Stomach (tissue), 9 donors: ENCODE measurements around the gene ATXN1. TPM values are rescaled to one million over a fixed set of nuclear protein-coding genes. Genes with fewer than 3 reads are reported as not detected.
A peak's percentile ranks its signal among the peaks of the same experiment; 100 is the strongest.

Experiments
- DNase-seq, 2 donors: peaks; one replicate each; pipeline versions ENCODE4 v3.0.0 to v3.0.0-alpha.2; 2013 to 2019
- H3K27ac ChIP-seq, 5 donors: fragments of 200-600 bp in 4 of 5; sonication (generic) in 4 of 5; one replicate each; pipeline ENCODE4 v1.5.1; 2013 to 2019; ENCODE audit warnings: mild to moderate bottlenecking in 1 of 5, moderate library complexity in 1 of 5
- H3K27me3 ChIP-seq, 3 donors: fragments of 200-600 bp; sonication (generic); one replicate each; pipeline ENCODE4 v1.5.1; 2017 to 2019; ENCODE audit warnings: mixed run types in 1 of 3
- H3K36me3 ChIP-seq, 4 donors: fragments of 200-600 bp; sonication (generic); 1 replicate in 3 of 4; 2 replicates in 1 of 4; pipeline ENCODE4 v1.5.1; 2016 to 2019
- H3K4me1 ChIP-seq, 4 donors: fragments of 200-600 bp; sonication (generic); one replicate each; pipeline ENCODE4 v1.5.1; 2016 to 2019
- H3K4me3 ChIP-seq, 4 donors: fragments of 200-600 bp; sonication (generic) in 3 of 4; one replicate each; pipeline ENCODE4 v1.5.1; 2016 to 2019; ENCODE audit warnings: mild to moderate bottlenecking in 1 of 4
- H3K9me3 ChIP-seq, 4 donors: fragments of 200-600 bp; sonication (generic); one replicate each; pipeline ENCODE4 v1.5.1; 2016 to 2019
- EP300 ChIP-seq: sonication (generic); formaldehyde crosslinking; IDR thresholded peaks from one replicate; pipeline ENCODE4 v1.6.1; 2017; ENCODE audit warnings: antibody characterized with exemption
- POLR2A ChIP-seq, 4 donors: fragments of 450-650 bp; IDR thresholded peaks; one replicate each; pipeline ENCODE4 v1.6.1; 2016; ENCODE audit warnings: antibody characterized with exemption in 4 of 4, control low read depth in 2 of 4, mild to moderate bottlenecking in 1 of 4, moderate library complexity in 1 of 4
- POLR2AphosphoS5 ChIP-seq, 3 donors: sonication (generic); formaldehyde crosslinking; IDR thresholded peaks; one replicate each; pipeline ENCODE4 v1.6.1; 2016; ENCODE audit warnings: antibody characterized with exemption in 3 of 3
- WGBS, 5 donors: extraction: QIAGEN DNeasy Blood & Tissue Kit in 3 of 5; methylation state at CpG; one replicate each; pipeline versions ENCODE4 v1.1.5 to v1.1.7; 2013 to 2018; 5-methylcytosine and 5-hydroxymethylcytosine counted together
- intact Hi-C: fragments of 100-400 bp; cut with DNase I; formaldehyde crosslinking; loops from one replicate; pipeline ENCODE4 v1.15.1; 2023; ENCODE audit warnings: low total_unique reads
- polyA plus RNA-seq, 3 donors: library from polyadenylated mRNA; stranded (reverse); fragments of 200-250 nt; gene quantifications; one replicate each; pipeline ENCODE4 v1.2.3, GENCODE V29; 2013
- total RNA-seq, 5 donors: library from RNA; depleted of rRNA; stranded (reverse); fragments of >200 nt; gene quantifications; one replicate each; pipeline versions ENCODE4 v1.1.0 to v1.2.3, GENCODE V29; 2014 to 2016
- TF ChIP-seq, protein P1 (sequence below), 7 experiments: fragments of 450-650 bp in 4 of 7; fragments of 200-600 bp in 3 of 7; sonication (generic) in 3 of 7; IDR thresholded peaks; one replicate each; pipeline ENCODE4 v1.5.1; 2016 to 2019; ENCODE audit warnings: antibody characterized with exemption in 7 of 7, control low read depth in 2 of 7, mild to moderate bottlenecking in 1 of 7
- donor health status: healthy with polysubstance abuse.
- donor health status: Bipolar disorder and iron deficiency.
- donor health status: healthy.

ATXN1 gene
- total and polyA plus RNA-seq, 8 donors, result 5.2 to 106 (median 39.0) TPM

DNA sequence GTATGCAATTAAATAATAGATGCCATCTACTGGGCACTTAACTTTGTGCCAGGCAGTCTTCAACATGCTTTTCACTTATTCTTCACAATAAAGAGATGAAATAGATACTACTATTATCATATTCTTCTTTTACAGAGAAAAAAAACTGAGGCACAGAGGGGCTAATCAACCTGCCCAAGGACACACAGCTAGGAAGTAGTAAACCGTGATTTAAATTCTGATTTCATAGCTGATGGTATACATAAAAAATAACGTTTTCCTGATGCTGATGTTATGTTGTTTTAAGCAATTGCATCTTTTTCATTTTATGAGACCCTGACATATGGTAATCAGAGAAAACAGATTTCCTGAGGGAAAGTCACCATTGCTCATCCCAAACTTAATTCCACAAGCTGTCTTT lies 45.1 kb upstream of the ATXN1 start:
- Histone ChIP-seq H3K9me3 (peaks cover 0 to 15% (median 8%) of the 10 kb centered on the region in 4 donors), H3K27ac (no peak overlapping the region), H3K4me3 (no peak overlapping the region), H3K27me3 (no peaks in the 10 kb centered on the region), H3K36me3 (no peaks in the 10 kb centered on the region), H3K4me1 (peaks cover 0 to 29% (median 15%) of the 10 kb centered on the region in 4 donors)
- no peak for DNase-seq
- intact Hi-C loops, result no loop called here
- 84 to 91% (median 88%) methylated on average over 2 of the region's 2 CpGs for WGBS, 5 donors
- no peak for TF ChIP-seq POLR2AphosphoS5 (IDR thresholded peaks at IDR 0.05)
- no peak for TF ChIP-seq EP300
- TF ChIP-seq, protein P1, sequence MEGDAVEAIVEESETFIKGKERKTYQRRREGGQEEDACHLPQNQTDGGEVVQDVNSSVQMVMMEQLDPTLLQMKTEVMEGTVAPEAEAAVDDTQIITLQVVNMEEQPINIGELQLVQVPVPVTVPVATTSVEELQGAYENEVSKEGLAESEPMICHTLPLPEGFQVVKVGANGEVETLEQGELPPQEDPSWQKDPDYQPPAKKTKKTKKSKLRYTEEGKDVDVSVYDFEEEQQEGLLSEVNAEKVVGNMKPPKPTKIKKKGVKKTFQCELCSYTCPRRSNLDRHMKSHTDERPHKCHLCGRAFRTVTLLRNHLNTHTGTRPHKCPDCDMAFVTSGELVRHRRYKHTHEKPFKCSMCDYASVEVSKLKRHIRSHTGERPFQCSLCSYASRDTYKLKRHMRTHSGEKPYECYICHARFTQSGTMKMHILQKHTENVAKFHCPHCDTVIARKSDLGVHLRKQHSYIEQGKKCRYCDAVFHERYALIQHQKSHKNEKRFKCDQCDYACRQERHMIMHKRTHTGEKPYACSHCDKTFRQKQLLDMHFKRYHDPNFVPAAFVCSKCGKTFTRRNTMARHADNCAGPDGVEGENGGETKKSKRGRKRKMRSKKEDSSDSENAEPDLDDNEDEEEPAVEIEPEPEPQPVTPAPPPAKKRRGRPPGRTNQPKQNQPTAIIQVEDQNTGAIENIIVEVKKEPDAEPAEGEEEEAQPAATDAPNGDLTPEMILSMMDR (IDR thresholded peaks at IDR 0.05), result no peak
- TF ChIP-seq POLR2A (IDR thresholded peaks at IDR 0.05), result no peak

DNA sequence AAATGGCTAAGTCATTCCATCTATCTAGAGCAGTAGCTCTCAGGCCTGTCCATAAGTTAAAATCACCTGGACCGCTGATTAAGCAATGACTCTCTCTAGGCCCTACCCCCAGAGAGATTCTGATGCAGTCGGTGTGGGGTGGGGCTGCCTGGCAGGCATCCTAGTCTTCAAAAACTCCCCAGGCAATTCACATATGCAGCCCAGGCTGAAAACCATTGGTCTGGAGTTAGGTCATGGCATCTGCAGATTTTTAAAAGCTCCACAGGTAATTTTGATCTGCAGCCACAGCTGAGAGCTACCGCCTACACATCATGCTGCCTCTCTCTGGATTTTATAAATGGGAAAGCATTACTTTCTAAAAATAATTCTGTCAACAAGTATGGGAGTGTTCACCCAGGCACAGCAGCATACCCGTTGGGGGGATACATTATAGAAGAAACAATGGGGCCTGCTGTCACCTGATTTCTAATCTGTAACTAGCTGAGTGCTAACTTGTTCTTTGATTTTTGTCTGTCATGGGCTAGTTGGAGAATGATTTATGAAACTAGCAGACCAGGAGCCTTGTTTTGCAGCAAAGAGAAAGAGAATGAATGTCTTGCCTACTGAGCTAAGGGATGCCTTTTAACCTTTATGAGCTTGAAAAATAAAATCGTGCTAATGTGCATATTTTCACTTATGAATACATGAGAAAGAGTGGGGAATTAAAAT lies 44.1 kb upstream of the ATXN1 start:
- H3K4me1 ChIP-seq, result peaks cover 0 to 29% (median 15%) of the 10 kb centered on the region in 4 donors
- H3K27ac ChIP-seq, result no peak overlapping the region
- 28 to 46% (median 33%) methylated on average over 5 of the region's 5 CpGs for WGBS, 5 donors

DNA sequence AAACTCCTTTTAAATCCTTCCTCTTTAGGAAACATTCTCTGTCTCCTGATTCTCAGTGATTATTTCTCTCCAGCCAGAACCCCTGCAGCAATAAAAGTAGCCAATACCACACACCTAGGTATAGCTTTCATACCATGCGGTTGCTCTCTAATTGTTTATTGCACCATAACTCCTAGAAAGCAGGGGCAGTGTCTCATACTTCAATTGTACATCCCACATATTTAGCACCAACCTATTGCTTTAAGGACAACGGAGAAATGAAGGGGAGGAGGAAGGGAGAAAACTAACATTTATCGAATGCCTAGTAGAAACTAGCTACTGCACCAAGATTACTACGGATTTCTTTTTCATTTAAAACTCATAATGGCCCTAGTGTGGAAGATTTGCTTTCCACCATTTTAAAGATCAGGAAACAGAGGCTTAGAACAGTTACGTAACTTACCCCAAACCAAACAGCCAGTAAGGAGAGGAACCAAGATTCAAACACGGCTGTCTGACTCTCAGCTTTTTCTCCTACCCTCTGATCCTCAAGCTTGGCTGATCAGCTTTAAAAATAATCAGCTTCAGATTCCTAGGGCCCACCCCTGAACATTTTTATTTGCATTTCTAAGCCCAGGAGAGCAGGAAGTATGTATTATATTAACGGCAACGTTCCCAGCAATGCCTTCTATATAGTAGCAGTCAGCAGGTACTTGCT lies 43.4 kb upstream of the ATXN1 start:
- intact Hi-C loops, result no loop called here
- 66 to 74% (median 73%) methylated on average over 8 of the region's 8 CpGs for WGBS, 5 donors

More for the DNA sequence above, 44.1 kb upstream of the ATXN1 start:
- H3K9me3 ChIP-seq, result peaks cover 0 to 14% (median 8%) of the 10 kb centered on the region in 4 donors
- peak in 1 of 2 donors; percentile 34 for DNase-seq
- H3K27me3 ChIP-seq, result no peaks in the 10 kb centered on the region
- intact Hi-C loops, result no loop called here
- no peaks in the 10 kb centered on the region for H3K36me3 ChIP-seq
- TF ChIP-seq POLR2A (IDR thresholded peaks at IDR 0.05) (no peak), POLR2AphosphoS5 (IDR thresholded peaks at IDR 0.05) (no peak), EP300 (no peak)
- TF ChIP-seq, protein P1 (IDR thresholded peaks at IDR 0.05), result no peak
- H3K4me3 ChIP-seq, result no peak overlapping the region

More for the DNA sequence above, 43.4 kb upstream of the ATXN1 start:
- DNase-seq, result no peak
- Histone ChIP-seq H3K4me3 (no peak overlapping the region), H3K27ac (peak overlapping the region in 1 of 5 donors; percentile 71), H3K27me3 (no peaks in the 10 kb centered on the region), H3K4me1 (peaks cover 0 to 29% (median 15%) of the 10 kb centered on the region in 4 donors), H3K36me3 (no peaks in the 10 kb centered on the region), H3K9me3 (peaks cover 0 to 7% (median 4%) of the 10 kb centered on the region in 4 donors)
- no peak for TF ChIP-seq POLR2A (IDR thresholded peaks at IDR 0.05)
- TF ChIP-seq, protein P1 (IDR thresholded peaks at IDR 0.05), result no peak
- no peak for TF ChIP-seq EP300
- TF ChIP-seq POLR2AphosphoS5 (IDR thresholded peaks at IDR 0.05), result no peak
